Psoas muscle (tissue), 8 donors: ENCODE results near the gene RAC3. TPM values are rescaled to one million over a fixed set of nuclear protein-coding genes. Genes with fewer than 3 reads are reported as not detected.
"Not testable (repeated sequence)": the region's sequence is repeated elsewhere in the genome, so short reads cannot be mapped to it uniquely, and the experiment has no call there.

Experiments
- ATAC-seq, 4 donors: fragments of 200-7000 bp; cut with Tn5 transposase; one replicate each; pipeline ENCODE4 v1.9.1; 2020; ENCODE audit warnings: moderate library complexity in 3 of 4, mild to moderate bottlenecking in 2 of 4
- DNase-seq, 2 donors: peaks; one replicate each; pipeline ENCODE4 v3.0.0-alpha.2; 2020
- H3K27ac ChIP-seq: fragments of 200-600 bp; one replicate; pipeline ENCODE4 v1.8.0; 2022
- H3K27me3 ChIP-seq, 3 donors: fragments of 200-600 bp in 1 of 3; one replicate each; pipeline versions ENCODE4 v1.6.1 to v1.8.0; 2013 to 2022; ENCODE audit warnings: low read length in 2 of 3, mild to moderate bottlenecking in 2 of 3, moderate library complexity in 1 of 3; ENCODE audit not compliant: insufficient read depth in 3 of 3
- H3K36me3 ChIP-seq, 2 donors: fragments of 200-600 bp in 1 of 2; one replicate each; pipeline versions ENCODE4 v1.6.1 to v1.8.0; 2013 to 2022; ENCODE audit warnings: low read depth in 1 of 2, mild to moderate bottlenecking in 1 of 2, moderate library complexity in 1 of 2; ENCODE audit not compliant: insufficient read depth in 1 of 2
- H3K4me1 ChIP-seq: fragments of 200-600 bp; one replicate; pipeline ENCODE4 v1.8.0; 2022
- H3K4me3 ChIP-seq: fragments of 200-600 bp; one replicate; pipeline ENCODE4 v1.8.0; 2022; ENCODE audit warnings: mild to moderate bottlenecking
- H3K9me3 ChIP-seq: fragments of 200-600 bp; one replicate; pipeline ENCODE4 v1.8.0; 2022
- CTCF ChIP-seq: fragments of 200-600 bp; IDR thresholded peaks from one replicate; pipeline ENCODE4 v1.8.0; 2022; ENCODE audit warnings: antibody characterized with exemption
- WGBS, 3 donors: extraction: QIAGEN DNeasy Blood & Tissue Kit; methylation state at CpG; one replicate each; pipeline versions ENCODE4 v1.1.6 to v1.1.7; 2013; 5-methylcytosine and 5-hydroxymethylcytosine counted together
- intact Hi-C, 2 donors: fragments of 100-400 bp; cut with DNase I; formaldehyde crosslinking; loops; one replicate each; pipeline versions ENCODE4 v1.11.0 to v1.14.2; 2022
- polyA plus RNA-seq, 3 donors: library from polyadenylated mRNA; stranded (reverse); fragments of 200-250 nt; gene quantifications; one replicate each; pipeline ENCODE4 v1.2.3, GENCODE V29; 2013
- total RNA-seq, 4 donors: library from RNA; stranded (reverse); fragmentation: NEBNext Ultra II Directional in 2 of 4; extraction: Animal tissue kit (Norgen Biotek cat#: 25700) in 2 of 4; gene quantifications; one replicate each; pipeline versions ENCODE4 v1.2.1 to v1.2.4, GENCODE V29; 2021 to 2023
- donor health status: healthy with polysubstance abuse.
- donor health status: DM: no; HTN: no; CAD: no; lungs with moderate emphysema.
- donor health status: Bipolar disorder and iron deficiency.
- donor health status: healthy.
- donor health status: DM: yes; HTN: yes; CAD: no.
- donor health status: DM: no; HTN: no; CAD: no.
- donor health status: DM: no; HTN: no; CAD: no.
- donor health status: DM: yes; HTN: yes; CAD: no.

Gene RAC3
- total and polyA plus RNA-seq, 7 donors: 0.05 to 0.83 TPM; not detected in 5

DNA sequence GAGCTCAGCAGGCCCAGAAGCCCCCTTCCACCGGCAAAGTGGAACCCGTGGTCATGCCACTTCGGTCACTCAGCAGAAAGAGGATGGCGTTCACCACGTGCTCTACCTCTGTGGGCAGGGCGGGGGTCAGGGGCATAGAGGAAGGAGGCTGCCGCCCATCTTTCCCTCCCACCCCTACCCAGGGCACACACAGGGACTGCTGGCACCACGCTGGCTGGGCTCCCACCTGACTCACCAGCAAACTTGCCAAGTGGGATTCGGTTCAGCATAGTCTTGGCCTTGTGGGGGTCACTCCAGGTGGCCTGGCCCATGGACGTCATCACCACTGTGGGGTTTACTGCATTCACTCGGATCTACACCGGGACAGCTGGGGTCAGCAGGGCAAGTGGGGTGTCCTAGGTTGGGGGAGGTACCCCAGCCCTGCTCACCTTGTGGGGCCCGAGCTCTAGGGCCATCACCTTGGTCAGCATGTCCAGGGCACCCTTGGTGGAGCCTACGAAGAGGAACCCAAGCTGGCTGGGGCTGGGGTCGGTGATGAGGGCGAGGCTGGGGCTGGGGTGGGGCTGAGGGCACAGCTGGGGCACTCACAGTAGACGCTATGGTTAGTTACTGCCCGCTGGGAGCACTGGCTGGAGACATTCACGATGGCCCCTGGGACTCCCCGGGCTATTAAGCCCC lies 4.6 kb downstream of the RAC3 start:
- ATAC-seq (peak; percentile 25 to 60 (median 36)), DNase-seq (peak; percentile 58 to 79)
- Histone ChIP-seq H3K36me3 (peaks cover 0 to 7% of the 10 kb centered on the region in 2 donors), H3K9me3 (no peaks in the 10 kb centered on the region), H3K4me1 (peaks cover 12% of the 10 kb centered on the region), H3K27ac (peak overlapping the region; percentile 93), H3K4me3 (peak overlapping the region; percentile 70), H3K27me3 (peaks cover 0 to 13% (median 0%) of the 10 kb centered on the region in 3 donors)
- intact Hi-C loops: loop anchor here in 1 of 2 donors (10.0 kb wide), 1 partner anchor 269 kb away; no protein-coding TSS in a partner anchor
- WGBS, 3 donors: 61 to 65% (median 64%) methylated on average over 20 of the region's 20 CpGs
- TF ChIP-seq CTCF: no peak

DNA sequence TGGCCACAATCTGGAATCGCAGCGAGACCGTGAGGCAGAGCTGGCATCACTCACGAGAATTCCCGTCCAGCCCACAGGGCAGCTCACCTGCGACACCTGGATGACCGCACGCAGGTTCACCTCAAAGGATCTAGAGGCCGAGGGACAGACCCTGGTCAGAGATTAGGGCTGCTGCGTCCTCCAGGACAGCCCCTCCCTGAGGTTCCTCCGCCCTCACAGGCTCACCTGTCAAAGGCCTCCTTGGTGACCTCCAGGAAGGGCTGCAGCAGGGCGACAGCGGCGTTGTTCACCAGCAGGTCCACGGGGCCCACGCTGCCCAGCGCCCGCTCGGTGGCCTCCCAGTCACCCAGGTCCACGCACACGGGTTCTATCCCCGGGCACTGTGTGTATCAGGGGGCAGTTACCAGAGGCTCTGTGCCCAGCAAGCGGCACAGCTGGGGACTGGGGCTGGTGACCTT lies 5.2 kb downstream of the RAC3 start:
- intact Hi-C loops: loop anchor here in 1 of 2 donors (10.0 kb wide), 1 partner anchor 268 kb away; no protein-coding TSS in a partner anchor
- Histone ChIP-seq H3K4me1 (peaks cover 12% of the 10 kb centered on the region), H3K27me3 (peaks cover 0 to 12% (median 0%) of the 10 kb centered on the region in 3 donors), H3K4me3 (peak overlapping the region; percentile 70), H3K9me3 (no peaks in the 10 kb centered on the region), H3K27ac (peak overlapping the region; percentile 93), H3K36me3 (peaks cover 0 to 7% of the 10 kb centered on the region in 2 donors)
- 27 to 35% (median 32%) methylated on average over 23 of the region's 23 CpGs for whole genome bisulfite sequencing, 3 donors
- ATAC-seq: peak in 2 of 4 donors; percentile 0 to 2
- no peak for DNase-seq
- TF ChIP-seq CTCF: no peak

GRCh38 chr17:82037092-82037888 lies 5.8 kb downstream of the RAC3 start, which contains the start of gene DCXR:
Gene DCXR (minus strand): TSS chr17:82037697. CDS start chr17:82037682, 15 bp downstream.
- peak; percentile 67 for TF ChIP-seq CTCF
- Histone ChIP-seq H3K27me3 (peaks cover 0 to 7% (median 0%) of the 10 kb centered on the region in 3 donors), H3K27ac (peak within 1 kb of the TSS; percentile 93), H3K36me3 (peaks cover 0 to 7% of the 10 kb centered on the region in 2 donors), H3K4me1 (peaks cover 12% of the 10 kb centered on the region), H3K9me3 (no peaks in the 10 kb centered on the region), H3K4me3 (peak within 1 kb of the TSS; percentile 70)
- WGBS, 3 donors: 0 to 1% (median 1%) methylated on average over 39 to 92 of the region's 92 CpGs
- peak; percentile 99 for DNase-seq
- intact Hi-C loops: loop anchor here in 1 of 2 donors (10.0 kb wide), 1 partner anchor 268 kb away; no protein-coding TSS in a partner anchor
- ATAC-seq: peak; percentile 94 to 97 (median 96)

GRCh38 chr17:82037889-82038195 lies 6.4 kb downstream of the RAC3 start:
- TF ChIP-seq CTCF: no peak
- H3K27me3 ChIP-seq: peaks cover 0 to 1% (median 0%) of the 10 kb centered on the region in 3 donors
- intact Hi-C loops: loop anchor here in 1 of 2 donors (10.0 kb wide), 1 partner anchor 267 kb away; no protein-coding TSS in a partner anchor
- H3K4me3 ChIP-seq: peak overlapping the region; percentile 70
- no peaks in the 10 kb centered on the region for H3K9me3 ChIP-seq
- 3 to 7% (median 4%) methylated on average over 10 of the region's 10 CpGs for WGBS, 3 donors
- peaks cover 12% of the 10 kb centered on the region for H3K4me1 ChIP-seq
- H3K36me3 ChIP-seq: peaks cover 0 to 7% of the 10 kb centered on the region in 2 donors
- H3K27ac ChIP-seq: peak overlapping the region; percentile 93
- ATAC-seq (no peak), DNase-seq (no peak)

GRCh38 chr17:82038796-82039409 lies 7.4 kb downstream of the RAC3 start:
- intact Hi-C loops: loop anchor here in 1 of 2 donors (10.0 kb wide), 1 partner anchor 266 kb away; no protein-coding TSS in a partner anchor
- 86 to 92% (median 90%) methylated on average over 16 of the region's 16 CpGs for WGBS, 3 donors
- H3K9me3 ChIP-seq, ATAC-seq, H3K36me3 ChIP-seq, H3K4me3 ChIP-seq, H3K27ac ChIP-seq, H3K27me3 ChIP-seq, DNase-seq: not testable (repeated sequence)
- H3K4me1 ChIP-seq: peaks cover 12% of the 10 kb centered on the region
